A549 (cell line): ENCODE results near the gene GBP2. TPM values are rescaled to one million over a fixed set of nuclear protein-coding genes. Genes with fewer than 3 reads are reported as not detected.
"Not testable (repeated sequence)": the region's sequence is repeated elsewhere in the genome, so short reads cannot be mapped to it uniquely, and the experiment has no call there.

Experiments used
- ATAC-seq, 2 experiments: fragments of 200-7000 bp in 1 of 2; fragments of >200 bp in 1 of 2; cut with Nextera tagmentation in 1 of 2; cut with Tn5 transposase in 1 of 2; 3 replicates each; pipeline versions ENCODE4 v1.8.0 to v1.9.1; 2018 to 2020; ENCODE audit warnings: mild to moderate bottlenecking in 1 of 2, moderate library complexity in 1 of 2
- CTCF ChIA-PET: fragments of 300-600 bp; sonication (Branson Sonifier 250); formaldehyde crosslinking; extraction: SDS; loops from one replicate; lab custom pipeline; 2021; ENCODE audit warnings: antibody characterized with exemption, inconsistent platforms; lab: Yijun Ruan, JAX
- POLR2A ChIA-PET: fragments of 350-600 bp; formaldehyde crosslinking; extraction: SDS; loops from one replicate; lab custom pipeline; 2021; ENCODE audit warnings: antibody characterized with exemption, inconsistent platforms; lab: Yijun Ruan, JAX
- DNase-seq, 2 experiments: peaks; one replicate each; pipeline versions ENCODE4 v3.0.0 to v3.0.0-alpha.2; 2011 to 2016; ENCODE audit warnings: low read depth in 1 of 2, low spot score in 1 of 2
- FAIRE-seq: peaks from 2 replicates; lab custom pipeline; 2011; peaks lifted over from hg19 to GRCh38; lab: Jason Lieb, UNC
- H3K27ac ChIP-seq, 2 experiments: fragments of >200 bp; sonication (Bioruptor Twin); formaldehyde crosslinking; 3 replicates each; pipeline ENCODE4 v1.5.1; 2016 to 2017
- H3K4me1 ChIP-seq: fragments of >200 bp; sonication (Bioruptor Twin); formaldehyde crosslinking; 3 replicates; pipeline ENCODE4 v1.6.1; 2016
- H3K4me2 ChIP-seq: fragments of >200 bp; sonication (Bioruptor Twin); formaldehyde crosslinking; 3 replicates; pipeline ENCODE4 v1.6.1; 2016
- H3K4me3 ChIP-seq: fragments of >200 bp; sonication (Bioruptor Twin); formaldehyde crosslinking; 3 replicates; pipeline ENCODE4 v1.5.1; 2016
- H3K9me3 ChIP-seq: fragments of >200 bp; sonication (Bioruptor Twin); formaldehyde crosslinking; 3 replicates; pipeline ENCODE4 v1.6.1; 2016
- BHLHE40 ChIP-seq: IDR thresholded peaks from 2 replicates; pipeline ENCODE4 v1.6.1; 2012; ENCODE audit warnings: low read depth, low read length, inconsistent platforms
- CBX8 ChIP-seq: fragments of 200-600 bp; sonication (generic); IDR thresholded peaks from 2 replicates; pipeline ENCODE4 v1.6.1; 2016
- CHD2 ChIP-seq: fragments of 150-350 bp; IDR thresholded peaks from 2 replicates; pipeline ENCODE4 v1.6.1; 2014; ENCODE audit warnings: low read length; ENCODE audit not compliant: partially characterized antibody
- EHMT2 ChIP-seq: fragments of 200-600 bp; sonication (generic); IDR thresholded peaks from 2 replicates; pipeline ENCODE4 v1.6.1; 2016; ENCODE audit warnings: antibody characterized with exemption, low read depth, mild to moderate bottlenecking, moderate library complexity
- EP300 ChIP-seq, 2 experiments: fragments of >200 bp; sonication (Bioruptor Twin); formaldehyde crosslinking; IDR thresholded peaks; 2 replicates in 1 of 2; 3 replicates in 1 of 2; pipeline ENCODE4 v1.6.1; 2016 to 2017
- HOXA7 ChIP-seq: fragments of 250-450 bp; sonication (Bioruptor Pico); IDR thresholded peaks from 2 replicates; pipeline ENCODE4 v1.5.0; 2020; ENCODE audit warnings: mild to moderate bottlenecking, moderate library complexity
- HOXB13 ChIP-seq: fragments of 250-450 bp; sonication (Bioruptor Pico); IDR thresholded peaks from 2 replicates; pipeline ENCODE4 v1.5.0; 2020; ENCODE audit warnings: low read depth, mild to moderate bottlenecking, moderate library complexity
- JUN ChIP-seq, 2 experiments: fragments of >200 bp; sonication (Bioruptor Twin); formaldehyde crosslinking; IDR thresholded peaks; 2 replicates in 1 of 2; 3 replicates in 1 of 2; pipeline ENCODE4 v1.6.1; 2016 to 2017
- KDM1A ChIP-seq: fragments of 200-600 bp; sonication (generic); IDR thresholded peaks from 2 replicates; pipeline ENCODE4 v1.6.1; 2016; ENCODE audit warnings: low read depth, mild to moderate bottlenecking
- MYC ChIP-seq: IDR thresholded peaks from 2 replicates; pipeline ENCODE4 v1.6.1; 2012; ENCODE audit warnings: mild to moderate bottlenecking, inconsistent platforms, low read length, improper control_type of control experiment, borderline replicate concordance
- NPAS2 ChIP-seq: fragments of 250-450 bp; sonication (Bioruptor Pico); IDR thresholded peaks from 2 replicates; pipeline ENCODE4 v1.8.0; 2022; ENCODE audit warnings: mild to moderate bottlenecking, moderate library complexity, borderline replicate concordance
- PHF8 ChIP-seq: fragments of 200-600 bp; sonication (generic); IDR thresholded peaks from 2 replicates; pipeline ENCODE4 v1.6.1; 2016; ENCODE audit warnings: low read depth, mild to moderate bottlenecking, antibody characterized with exemption, moderate library complexity, borderline replicate concordance
- TFCP2L1 ChIP-seq: fragments of 250-450 bp; sonication (Bioruptor Pico); IDR thresholded peaks from 2 replicates; pipeline ENCODE4 v1.5.0; 2021; ENCODE audit warnings: mild to moderate bottlenecking
- ZFP36 ChIP-seq: fragments of 450-650 bp; IDR thresholded peaks from 2 replicates; pipeline ENCODE4 v1.6.1; 2014; ENCODE audit warnings: borderline replicate concordance; ENCODE audit not compliant: partially characterized antibody
- ZNF302 ChIP-seq: fragments of 250-450 bp; sonication (Bioruptor Pico); IDR thresholded peaks from 2 replicates; pipeline ENCODE4 v1.9.0; 2021; ENCODE audit warnings: inconsistent platforms, mild to moderate bottlenecking, moderate library complexity
- WGBS: methylation state at CpG from one replicate; pipeline ENCODE4 v1.1.6; 2017; ENCODE audit errors: missing lambda C conversion rate; 5-methylcytosine and 5-hydroxymethylcytosine counted together
- polyA plus RNA-seq, 4 experiments: library from polyadenylated mRNA; depleted of rRNA in 3 of 4; stranded (reverse); fragments of >200 nt; fragmentation: RNase III in 1 of 4; extraction: RNeasy Plus Mini Kit Qiagen cat#74134 plus additional on column Dnase treatment in 1 of 4; gene quantifications; 2 replicates in 3 of 4; 3 replicates in 1 of 4; pipeline ENCODE4 v1.2.3, GENCODE V29; 2011 to 2017
- TF ChIP-seq, protein P1 (sequence below): fragments of 200-600 bp; sonication (generic); IDR thresholded peaks from 2 replicates; pipeline ENCODE4 v1.6.1; 2016; ENCODE audit warnings: antibody characterized with exemption, mild to moderate bottlenecking, moderate library complexity
- TF ChIP-seq, protein P2 (sequence below): IDR thresholded peaks from 2 replicates; pipeline ENCODE4 v1.6.1; 2012
- TF ChIP-seq, protein P3 (sequence below): IDR thresholded peaks from 2 replicates; pipeline ENCODE4 v1.6.1; 2012
- TF ChIP-seq, protein P4 (sequence below): IDR thresholded peaks from 2 replicates; pipeline ENCODE4 v1.6.1; 2012; ENCODE audit warnings: low read depth, borderline replicate concordance

The GBP2 gene
- polyA plus RNA-seq, 2 of the 4 experiments (the other 2 are of a cell fraction), result 1.3 to 1.9 TPM

DNA sequence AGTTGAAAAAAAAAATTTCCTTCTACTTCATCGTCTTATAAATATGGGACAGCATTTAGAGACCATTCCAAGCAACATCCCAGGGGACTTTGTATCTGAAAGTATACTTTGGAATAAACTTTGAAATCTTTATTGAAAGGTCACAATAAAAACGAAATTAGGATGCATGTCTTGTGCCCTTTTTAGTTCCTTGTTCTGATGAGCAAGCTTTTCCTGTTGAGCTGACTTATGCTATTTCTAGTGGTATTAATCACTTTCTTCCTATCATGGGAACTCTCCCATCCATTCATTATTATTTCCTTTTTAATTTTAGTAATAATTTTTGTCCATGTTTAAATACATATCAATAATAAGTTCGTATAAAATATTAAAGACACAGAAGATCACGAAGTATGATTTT lies 4.0 kb upstream of the GBP2 start:
- Histone ChIP-seq H3K4me1 (peaks cover 9% of the 10 kb centered on the region; the same call in 2 of the 3 replicates), H3K27ac (no peak overlapping the region), H3K4me2 (no peak overlapping the region), H3K9me3 (no peaks in the 10 kb centered on the region), H3K4me3 (no peak overlapping the region)
- TF ChIP-seq, protein P1, sequence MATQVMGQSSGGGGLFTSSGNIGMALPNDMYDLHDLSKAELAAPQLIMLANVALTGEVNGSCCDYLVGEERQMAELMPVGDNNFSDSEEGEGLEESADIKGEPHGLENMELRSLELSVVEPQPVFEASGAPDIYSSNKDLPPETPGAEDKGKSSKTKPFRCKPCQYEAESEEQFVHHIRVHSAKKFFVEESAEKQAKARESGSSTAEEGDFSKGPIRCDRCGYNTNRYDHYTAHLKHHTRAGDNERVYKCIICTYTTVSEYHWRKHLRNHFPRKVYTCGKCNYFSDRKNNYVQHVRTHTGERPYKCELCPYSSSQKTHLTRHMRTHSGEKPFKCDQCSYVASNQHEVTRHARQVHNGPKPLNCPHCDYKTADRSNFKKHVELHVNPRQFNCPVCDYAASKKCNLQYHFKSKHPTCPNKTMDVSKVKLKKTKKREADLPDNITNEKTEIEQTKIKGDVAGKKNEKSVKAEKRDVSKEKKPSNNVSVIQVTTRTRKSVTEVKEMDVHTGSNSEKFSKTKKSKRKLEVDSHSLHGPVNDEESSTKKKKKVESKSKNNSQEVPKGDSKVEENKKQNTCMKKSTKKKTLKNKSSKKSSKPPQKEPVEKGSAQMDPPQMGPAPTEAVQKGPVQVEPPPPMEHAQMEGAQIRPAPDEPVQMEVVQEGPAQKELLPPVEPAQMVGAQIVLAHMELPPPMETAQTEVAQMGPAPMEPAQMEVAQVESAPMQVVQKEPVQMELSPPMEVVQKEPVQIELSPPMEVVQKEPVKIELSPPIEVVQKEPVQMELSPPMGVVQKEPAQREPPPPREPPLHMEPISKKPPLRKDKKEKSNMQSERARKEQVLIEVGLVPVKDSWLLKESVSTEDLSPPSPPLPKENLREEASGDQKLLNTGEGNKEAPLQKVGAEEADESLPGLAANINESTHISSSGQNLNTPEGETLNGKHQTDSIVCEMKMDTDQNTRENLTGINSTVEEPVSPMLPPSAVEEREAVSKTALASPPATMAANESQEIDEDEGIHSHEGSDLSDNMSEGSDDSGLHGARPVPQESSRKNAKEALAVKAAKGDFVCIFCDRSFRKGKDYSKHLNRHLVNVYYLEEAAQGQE, result no peak
- TF ChIP-seq PHF8 (no peak), HOXB13 (no peak), NPAS2 (no peak), CHD2 (no peak), EHMT2 (no peak), CBX8 (no peak), MYC (no peak), ZNF302 (CRISPR knock-in tag) (no peak), TFCP2L1 (CRISPR knock-in tag) (no peak), HOXA7 (no peak), ZFP36 (no peak), BHLHE40 (no peak), JUN (IDR thresholded peaks at IDR 0.05) (no peak), EP300 (IDR thresholded peaks at IDR 0.05) (no peak), KDM1A (no peak)
- TF ChIP-seq, protein P2, sequence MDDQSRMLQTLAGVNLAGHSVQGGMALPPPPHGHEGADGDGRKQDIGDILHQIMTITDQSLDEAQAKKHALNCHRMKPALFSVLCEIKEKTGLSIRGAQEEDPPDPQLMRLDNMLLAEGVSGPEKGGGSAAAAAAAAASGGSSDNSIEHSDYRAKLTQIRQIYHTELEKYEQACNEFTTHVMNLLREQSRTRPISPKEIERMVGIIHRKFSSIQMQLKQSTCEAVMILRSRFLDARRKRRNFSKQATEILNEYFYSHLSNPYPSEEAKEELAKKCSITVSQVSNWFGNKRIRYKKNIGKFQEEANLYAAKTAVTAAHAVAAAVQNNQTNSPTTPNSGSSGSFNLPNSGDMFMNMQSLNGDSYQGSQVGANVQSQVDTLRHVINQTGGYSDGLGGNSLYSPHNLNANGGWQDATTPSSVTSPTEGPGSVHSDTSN, result no peak
- TF ChIP-seq, protein P3, sequence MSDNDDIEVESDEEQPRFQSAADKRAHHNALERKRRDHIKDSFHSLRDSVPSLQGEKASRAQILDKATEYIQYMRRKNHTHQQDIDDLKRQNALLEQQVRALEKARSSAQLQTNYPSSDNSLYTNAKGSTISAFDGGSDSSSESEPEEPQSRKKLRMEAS, result no peak
- TF ChIP-seq, protein P4, sequence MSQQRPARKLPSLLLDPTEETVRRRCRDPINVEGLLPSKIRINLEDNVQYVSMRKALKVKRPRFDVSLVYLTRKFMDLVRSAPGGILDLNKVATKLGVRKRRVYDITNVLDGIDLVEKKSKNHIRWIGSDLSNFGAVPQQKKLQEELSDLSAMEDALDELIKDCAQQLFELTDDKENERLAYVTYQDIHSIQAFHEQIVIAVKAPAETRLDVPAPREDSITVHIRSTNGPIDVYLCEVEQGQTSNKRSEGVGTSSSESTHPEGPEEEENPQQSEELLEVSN, result no peak
- DNase-seq, result no peak
- 67% methylated on average over 4 of the region's 4 CpGs for WGBS
- ChIA-PET CTCF (no interaction called here), POLR2A (no interaction called here)
- FAIRE-seq, result no peak
- ATAC-seq, result no peak

DNA sequence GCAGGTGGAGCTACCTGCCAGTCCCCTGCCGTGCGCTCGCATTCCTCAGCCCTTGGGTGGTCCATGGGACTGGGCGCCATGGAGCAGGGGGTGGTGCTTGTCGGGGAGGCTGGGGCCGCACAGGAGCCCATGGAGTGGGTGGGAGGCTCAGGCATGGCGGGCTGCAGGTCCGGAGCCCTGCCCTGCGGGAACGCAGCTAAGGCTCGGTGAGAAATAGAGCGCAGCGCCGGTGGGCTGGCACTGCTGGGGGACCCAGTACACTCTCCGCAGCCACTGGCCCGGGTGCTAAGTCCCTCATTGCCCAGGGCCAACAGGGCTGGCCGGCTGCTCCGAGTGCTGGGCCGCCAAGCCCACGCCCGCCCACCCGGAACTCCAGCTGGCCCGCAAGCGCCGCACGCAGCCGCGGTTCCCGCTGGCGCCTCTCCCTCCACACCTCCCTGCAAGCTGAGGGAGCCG lies 2.1 kb upstream of the GBP2 start:
- FAIRE-seq, H3K4me1 ChIP-seq, CTCF ChIA-PET, H3K9me3 ChIP-seq, DNase-seq, POLR2A ChIA-PET: not testable (repeated sequence)
- Histone ChIP-seq H3K4me2 (peak overlapping the region; percentile 80), H3K27ac (peak overlapping the region; percentile 63 to 81; a peak in 5 of 6 replicates), H3K4me3 (peak overlapping the region; percentile 49)
- ATAC-seq, result peak in 1 of 2 experiments; percentile 41; a peak in 1 of 6 replicates
- WGBS, result no CpG with 5 or more reads among the region's 31 CpGs

DNA sequence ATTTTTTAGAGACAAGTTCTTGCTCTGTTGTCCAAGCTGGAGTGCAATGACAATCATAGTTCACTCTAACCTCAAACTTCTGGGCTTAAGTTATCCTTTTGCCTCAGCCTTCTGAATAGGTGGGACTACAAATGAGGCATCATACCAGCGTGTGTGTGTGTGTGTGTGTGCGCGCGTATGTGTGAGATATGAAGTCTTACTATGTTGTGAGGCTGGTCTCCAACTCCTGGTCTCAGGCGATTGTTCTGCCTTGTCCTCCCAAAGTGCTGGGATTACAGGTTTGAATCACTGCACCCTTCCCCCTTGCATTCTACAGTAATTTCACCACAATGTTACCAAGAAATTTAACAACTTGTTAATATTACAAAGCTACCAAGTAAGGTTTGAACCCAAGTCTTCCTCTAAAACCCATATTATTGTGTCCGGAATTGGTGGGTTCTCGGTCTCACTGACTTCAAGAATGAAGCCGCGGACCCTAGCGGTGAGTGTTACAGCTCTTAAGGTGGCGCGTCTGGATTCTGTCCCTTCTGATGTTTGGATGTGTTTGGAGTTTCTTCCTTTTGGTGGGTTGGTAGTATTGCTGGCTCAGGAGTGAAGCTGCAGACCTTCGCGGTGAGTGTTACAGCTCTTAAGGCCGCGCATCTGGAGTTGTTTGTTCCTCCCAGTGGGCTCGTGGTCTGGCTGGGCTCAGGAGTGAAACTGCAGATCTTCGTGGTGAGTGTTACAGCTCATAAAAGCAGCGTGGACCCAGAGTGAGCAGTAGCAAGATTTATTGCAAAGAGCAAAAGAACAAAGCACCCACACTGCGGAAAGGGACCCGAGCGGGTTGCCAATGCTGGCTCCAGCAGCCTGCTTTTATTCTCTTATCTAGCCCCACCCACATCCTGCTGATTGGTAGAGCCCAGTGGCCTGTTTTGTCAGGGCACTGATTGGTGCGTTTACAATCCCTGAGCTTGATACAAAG lies 970 bp upstream of the GBP2 start:
- H3K9me3 ChIP-seq, DNase-seq, H3K4me3 ChIP-seq, H3K4me1 ChIP-seq, ATAC-seq, FAIRE-seq, H3K27ac ChIP-seq, POLR2A ChIA-PET: not testable (repeated sequence)
- CTCF ChIA-PET, result interaction anchor here (1.0 kb wide), 1 partner anchor 129 kb away, joined by 4 read pairs; no protein-coding TSS in a partner anchor
- H3K4me2 ChIP-seq, result peak overlapping the region; percentile 64; the same call in 2 of the 3 replicates
- WGBS, result 86% methylated on average over 21 of the region's 23 CpGs
